GM23338 (cell line): Measurements from ENCODE around the gene TBX3.

Source experiments
- CREB1 ChIP-seq: fragments of 250-450 bp; sonication (Bioruptor Pico); IDR thresholded peaks from 2 replicates; pipeline ENCODE4 v1.5.0; 2020; ENCODE audit warnings: low read depth, mild to moderate bottlenecking, moderate library complexity
- EZH2 ChIP-seq: fragments of 200-600 bp; sonication (generic); IDR thresholded peaks from one replicate; pipeline ENCODE4 v1.8.0; 2017; ENCODE audit warnings: antibody characterized with exemption, mild to moderate bottlenecking, low read depth; ENCODE audit not compliant: unreplicated experiment
- EZH2phosphoT487 ChIP-seq: fragments of 200-600 bp; sonication (generic); IDR thresholded peaks from one replicate; pipeline ENCODE4 v1.8.1; 2018; ENCODE audit warnings: antibody characterized with exemption; ENCODE audit not compliant: unreplicated experiment
- JUNB ChIP-seq: IDR thresholded peaks from one replicate; pipeline ENCODE4 v1.6.1; 2016; ENCODE audit warnings: antibody characterized with exemption; ENCODE audit not compliant: unreplicated experiment
- POLR2AphosphoS5 ChIP-seq: IDR thresholded peaks from 2 replicates; pipeline ENCODE4 v1.6.1; 2016; ENCODE audit warnings: antibody characterized with exemption, low read depth
- ZNF114 ChIP-seq: fragments of 250-450 bp; sonication (Bioruptor Pico); IDR thresholded peaks from 2 replicates; pipeline ENCODE4 v1.5.0; 2020; ENCODE audit warnings: mild to moderate bottlenecking, moderate library complexity
- ZNF331 ChIP-seq: fragments of 250-450 bp; sonication (Bioruptor Pico); IDR thresholded peaks from 2 replicates; pipeline ENCODE4 v1.5.0; 2020; ENCODE audit warnings: low read depth, mild to moderate bottlenecking, moderate library complexity
- TF ChIP-seq, protein P1 (sequence below), 2 experiments: fragments of 200-600 bp in 1 of 2; sonication (generic) in 1 of 2; conservative IDR thresholded peaks; 2 replicates each; pipeline versions ENCODE4 v1.5.1 to v1.6.1; 2016 to 2017; ENCODE audit warnings: antibody characterized with exemption in 2 of 2, low read depth in 2 of 2, mild to moderate bottlenecking in 2 of 2, moderate library complexity in 1 of 2
- TF ChIP-seq, protein P2 (sequence below): IDR thresholded peaks from one replicate; pipeline ENCODE4 v1.6.1; 2018; ENCODE audit warnings: antibody characterized with exemption; ENCODE audit not compliant: unreplicated experiment

DNA sequence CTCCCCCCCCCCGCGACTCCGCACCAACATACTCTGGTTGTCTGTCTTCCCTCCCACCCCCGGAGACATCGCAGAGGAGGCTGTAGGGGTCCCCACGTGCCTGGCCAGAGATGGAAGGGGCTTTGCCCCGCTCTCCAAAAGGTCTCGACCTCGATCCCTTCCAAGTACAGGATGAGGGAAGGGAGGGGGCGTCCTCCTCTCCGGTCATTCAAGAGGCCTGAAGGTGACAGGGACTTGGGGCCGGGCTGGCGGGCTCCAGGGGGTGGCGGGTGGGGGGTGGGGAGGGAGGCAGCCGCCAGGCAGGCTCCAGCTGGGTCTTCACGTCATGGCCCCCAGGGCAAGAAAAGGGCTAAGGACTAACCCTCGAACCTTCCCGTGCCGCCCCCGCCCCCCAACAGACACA, 15.1 kb downstream of the TBX3 start:
- TF ChIP-seq, protein P1, sequence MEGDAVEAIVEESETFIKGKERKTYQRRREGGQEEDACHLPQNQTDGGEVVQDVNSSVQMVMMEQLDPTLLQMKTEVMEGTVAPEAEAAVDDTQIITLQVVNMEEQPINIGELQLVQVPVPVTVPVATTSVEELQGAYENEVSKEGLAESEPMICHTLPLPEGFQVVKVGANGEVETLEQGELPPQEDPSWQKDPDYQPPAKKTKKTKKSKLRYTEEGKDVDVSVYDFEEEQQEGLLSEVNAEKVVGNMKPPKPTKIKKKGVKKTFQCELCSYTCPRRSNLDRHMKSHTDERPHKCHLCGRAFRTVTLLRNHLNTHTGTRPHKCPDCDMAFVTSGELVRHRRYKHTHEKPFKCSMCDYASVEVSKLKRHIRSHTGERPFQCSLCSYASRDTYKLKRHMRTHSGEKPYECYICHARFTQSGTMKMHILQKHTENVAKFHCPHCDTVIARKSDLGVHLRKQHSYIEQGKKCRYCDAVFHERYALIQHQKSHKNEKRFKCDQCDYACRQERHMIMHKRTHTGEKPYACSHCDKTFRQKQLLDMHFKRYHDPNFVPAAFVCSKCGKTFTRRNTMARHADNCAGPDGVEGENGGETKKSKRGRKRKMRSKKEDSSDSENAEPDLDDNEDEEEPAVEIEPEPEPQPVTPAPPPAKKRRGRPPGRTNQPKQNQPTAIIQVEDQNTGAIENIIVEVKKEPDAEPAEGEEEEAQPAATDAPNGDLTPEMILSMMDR (conservative IDR thresholded peaks at IDR 0.05; ENCODE audit: low read depth in 2 of 2) = no peak
- TF ChIP-seq EZH2 (no peak), EZH2phosphoT487 (no peak), POLR2AphosphoS5 (no peak), CREB1 (CRISPR knock-in tag) (no peak), JUNB (no peak), ZNF114 (CRISPR knock-in tag) (no peak), ZNF331 (CRISPR knock-in tag) (no peak)
- TF ChIP-seq, protein P2, sequence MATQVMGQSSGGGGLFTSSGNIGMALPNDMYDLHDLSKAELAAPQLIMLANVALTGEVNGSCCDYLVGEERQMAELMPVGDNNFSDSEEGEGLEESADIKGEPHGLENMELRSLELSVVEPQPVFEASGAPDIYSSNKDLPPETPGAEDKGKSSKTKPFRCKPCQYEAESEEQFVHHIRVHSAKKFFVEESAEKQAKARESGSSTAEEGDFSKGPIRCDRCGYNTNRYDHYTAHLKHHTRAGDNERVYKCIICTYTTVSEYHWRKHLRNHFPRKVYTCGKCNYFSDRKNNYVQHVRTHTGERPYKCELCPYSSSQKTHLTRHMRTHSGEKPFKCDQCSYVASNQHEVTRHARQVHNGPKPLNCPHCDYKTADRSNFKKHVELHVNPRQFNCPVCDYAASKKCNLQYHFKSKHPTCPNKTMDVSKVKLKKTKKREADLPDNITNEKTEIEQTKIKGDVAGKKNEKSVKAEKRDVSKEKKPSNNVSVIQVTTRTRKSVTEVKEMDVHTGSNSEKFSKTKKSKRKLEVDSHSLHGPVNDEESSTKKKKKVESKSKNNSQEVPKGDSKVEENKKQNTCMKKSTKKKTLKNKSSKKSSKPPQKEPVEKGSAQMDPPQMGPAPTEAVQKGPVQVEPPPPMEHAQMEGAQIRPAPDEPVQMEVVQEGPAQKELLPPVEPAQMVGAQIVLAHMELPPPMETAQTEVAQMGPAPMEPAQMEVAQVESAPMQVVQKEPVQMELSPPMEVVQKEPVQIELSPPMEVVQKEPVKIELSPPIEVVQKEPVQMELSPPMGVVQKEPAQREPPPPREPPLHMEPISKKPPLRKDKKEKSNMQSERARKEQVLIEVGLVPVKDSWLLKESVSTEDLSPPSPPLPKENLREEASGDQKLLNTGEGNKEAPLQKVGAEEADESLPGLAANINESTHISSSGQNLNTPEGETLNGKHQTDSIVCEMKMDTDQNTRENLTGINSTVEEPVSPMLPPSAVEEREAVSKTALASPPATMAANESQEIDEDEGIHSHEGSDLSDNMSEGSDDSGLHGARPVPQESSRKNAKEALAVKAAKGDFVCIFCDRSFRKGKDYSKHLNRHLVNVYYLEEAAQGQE = no peak
